Anterior cingulate cortex (tissue), 58 donors: ENCODE measurements around the gene TEX35.
"Not testable (repeated sequence)": the region's sequence is repeated elsewhere in the genome, so short reads cannot be mapped to it uniquely, and the experiment has no call there.

Experiments
- DNase-seq, 58 donors: peaks; one replicate each; lab custom pipeline; 2025; lab: John Stamatoyannopoulos, UW

TEX35 gene

DNA sequence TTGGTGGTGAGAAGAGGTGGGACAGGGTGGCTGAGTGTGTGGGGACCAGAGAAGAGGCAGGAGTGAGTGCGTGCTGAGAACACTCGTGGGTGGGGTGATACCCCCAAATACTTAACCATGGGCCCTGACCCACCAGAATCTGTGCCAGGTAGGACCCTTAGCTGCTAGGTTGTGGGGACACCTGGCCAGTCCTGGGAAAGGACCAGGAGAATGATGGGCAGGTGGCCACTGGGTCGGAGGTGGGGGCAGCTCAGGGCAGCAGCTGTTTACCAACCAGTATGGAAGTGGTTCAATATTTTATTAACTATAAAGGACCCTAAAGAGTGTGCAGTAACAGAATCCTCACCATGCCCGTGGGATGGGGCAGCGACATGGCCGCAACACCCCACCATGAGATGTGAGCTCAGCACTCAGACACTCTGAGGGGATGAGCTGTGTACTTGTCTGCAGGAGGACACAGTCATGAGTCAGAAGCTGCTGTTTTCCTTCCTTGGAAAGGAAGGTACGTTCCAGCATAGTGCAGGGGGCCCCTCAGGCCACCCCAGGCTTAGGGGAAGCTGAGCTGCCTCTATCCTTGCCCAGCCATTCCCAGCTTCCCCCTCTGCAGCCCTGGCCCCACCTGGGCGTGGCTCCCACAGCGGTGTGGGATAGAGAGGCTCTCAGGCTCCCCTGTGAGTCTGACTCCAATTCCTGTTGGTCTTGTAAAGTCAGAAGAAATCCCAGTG is 25.4 kb downstream of the TEX35 start:
- DNase-seq = no peak

GRCh38 chr1:178539291-178539690 is 26.4 kb downstream of the TEX35 start:
- DNase-seq = peak in 1 of 58 donors; percentile 5

DNA sequence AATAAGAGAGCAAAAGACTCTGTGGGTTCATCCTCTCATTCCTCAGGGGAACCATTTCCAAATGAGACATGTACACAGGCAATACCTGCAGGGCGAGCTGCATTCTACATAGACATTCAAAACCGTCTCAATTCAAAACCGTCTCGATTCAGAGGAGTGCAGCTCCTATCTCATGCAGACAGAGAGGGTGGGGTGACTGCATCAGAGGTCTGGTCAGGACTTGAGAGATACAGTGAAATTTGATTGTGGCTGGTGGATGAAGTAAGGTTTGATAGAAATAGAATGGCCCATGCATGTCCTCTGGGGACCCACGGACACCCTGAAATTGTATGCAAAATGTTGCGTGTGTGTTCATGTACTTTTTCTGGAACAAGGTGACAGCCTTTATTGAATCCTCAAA is 27.3 kb downstream of the TEX35 start:
- peak in 1 of 58 donors; percentile 3 for DNase-seq

DNA sequence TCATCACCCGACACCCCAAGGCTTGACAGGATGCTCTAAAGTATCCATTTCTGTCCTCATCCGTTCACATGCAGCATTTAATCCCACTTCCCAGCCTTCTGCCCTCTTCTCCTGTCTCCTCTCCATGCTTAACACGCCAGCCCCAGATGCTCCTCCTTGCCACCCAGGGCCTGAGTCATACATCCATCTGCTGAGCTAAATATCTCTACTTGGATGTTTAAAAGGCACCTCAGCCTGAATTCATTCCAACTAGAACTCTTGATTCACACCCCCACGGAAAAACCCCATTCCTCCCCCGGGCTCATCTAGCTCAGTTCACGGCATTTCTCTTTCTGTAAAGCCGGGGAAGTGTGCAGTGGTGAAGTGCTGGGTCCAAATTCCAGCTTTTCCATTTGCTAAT is 27.7 kb downstream of the TEX35 start:
- peak in 30 of 58 donors; percentile 8 to 72 (median 36) for DNase-seq

- DNase-seq = no peak
Observed at GRCh38 chr1:178541379-178541778, 28.5 kb downstream of the TEX35 start.

DNA sequence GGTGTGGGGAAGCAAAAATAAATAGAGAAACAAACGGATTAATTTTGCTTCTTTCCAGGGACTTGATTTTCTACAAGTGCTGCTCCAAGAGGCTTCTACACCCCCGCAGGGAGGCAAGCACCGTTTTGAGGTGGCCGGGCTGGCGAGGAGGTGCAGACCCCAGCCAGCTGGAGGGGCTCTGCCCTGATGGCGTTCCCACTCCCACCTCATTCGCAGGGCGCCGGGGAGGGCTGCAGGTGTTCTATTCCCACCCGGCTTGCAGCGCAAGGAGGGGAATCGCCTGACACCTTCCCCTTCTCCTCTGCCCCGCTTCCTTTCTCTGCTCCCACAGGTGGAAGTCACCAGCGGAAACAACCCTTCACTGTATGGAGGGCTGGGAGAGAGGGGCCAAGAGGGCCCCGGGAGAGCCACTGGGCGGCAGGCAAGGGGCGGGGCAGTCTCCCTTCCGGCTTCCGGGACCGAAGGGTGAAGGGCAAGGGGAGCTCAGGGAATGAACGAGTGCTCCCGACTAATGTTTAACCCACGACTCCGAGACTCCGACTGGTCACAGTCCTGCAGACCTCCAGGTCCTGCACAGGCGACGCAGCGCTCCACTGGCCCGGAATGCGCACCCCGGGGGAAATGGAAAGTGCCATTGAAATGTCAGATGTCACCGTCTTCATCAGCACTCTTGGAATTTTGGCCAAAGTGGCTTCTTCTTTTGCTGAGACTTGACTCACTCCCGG is 29.1 kb downstream of the TEX35 start:
- DNase-seq = peak in 27 of 58 donors; percentile 20 to 74 (median 51)

- DNase-seq = peak in 57 of 58 donors; percentile 48 to 94 (median 79)
Observed at GRCh38 chr1:178542554-178543289, 29.8 kb downstream of the TEX35 start.

DNA sequence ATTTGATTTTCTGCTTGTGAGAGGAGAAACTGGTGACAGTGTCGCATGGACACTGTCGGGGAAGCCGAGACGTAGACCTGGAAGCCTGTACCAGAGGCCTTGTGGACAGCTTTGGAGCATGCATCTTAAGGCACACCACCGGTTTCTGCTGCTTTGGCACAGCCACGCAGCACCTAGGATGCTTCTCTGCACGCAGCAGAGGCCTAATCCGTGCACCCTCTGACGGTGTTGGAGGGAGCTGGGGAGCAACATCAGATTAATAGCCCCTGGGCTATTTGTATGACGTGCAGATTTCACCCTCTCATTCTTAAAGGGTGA is 30.3 kb downstream of the TEX35 start:
- DNase-seq = peak in 2 of 58 donors; percentile 43 to 68

GRCh38 chr1:178544531-178544930 is 31.6 kb downstream of the TEX35 start:
- no peak for DNase-seq

DNA sequence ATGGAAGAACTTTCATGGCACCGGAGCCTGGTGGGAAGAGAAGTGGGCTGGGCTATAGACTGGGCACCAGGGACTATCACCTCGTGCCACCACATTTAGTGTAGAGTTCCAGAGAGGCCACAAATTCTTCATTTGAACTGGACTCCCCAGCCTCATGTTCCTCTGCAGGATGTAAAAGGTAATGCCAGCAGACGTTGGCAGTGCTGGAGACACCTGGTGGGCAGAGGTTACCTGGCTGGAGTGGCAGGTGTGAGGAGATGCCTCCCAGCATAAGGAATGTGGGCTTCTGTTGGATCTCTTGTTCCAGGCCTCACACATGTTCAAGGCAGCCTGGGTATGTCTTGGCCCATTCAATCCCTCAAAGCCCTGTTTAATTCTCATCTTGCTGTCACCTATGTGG is 35.2 kb downstream of the TEX35 start:
- DNase-seq = no peak

- DNase-seq = no peak
Observed at GRCh38 chr1:178551307-178551706, 38.4 kb downstream of the TEX35 start.

GRCh38 chr1:178551940-178552339 is 39.0 kb downstream of the TEX35 start:
- no peak for DNase-seq

GRCh38 chr1:178552856-178553255 is 39.9 kb downstream of the TEX35 start:
- DNase-seq = no peak

GRCh38 chr1:178554351-178554750 is 41.4 kb downstream of the TEX35 start:
- DNase-seq = not testable (repeated sequence)

DNA sequence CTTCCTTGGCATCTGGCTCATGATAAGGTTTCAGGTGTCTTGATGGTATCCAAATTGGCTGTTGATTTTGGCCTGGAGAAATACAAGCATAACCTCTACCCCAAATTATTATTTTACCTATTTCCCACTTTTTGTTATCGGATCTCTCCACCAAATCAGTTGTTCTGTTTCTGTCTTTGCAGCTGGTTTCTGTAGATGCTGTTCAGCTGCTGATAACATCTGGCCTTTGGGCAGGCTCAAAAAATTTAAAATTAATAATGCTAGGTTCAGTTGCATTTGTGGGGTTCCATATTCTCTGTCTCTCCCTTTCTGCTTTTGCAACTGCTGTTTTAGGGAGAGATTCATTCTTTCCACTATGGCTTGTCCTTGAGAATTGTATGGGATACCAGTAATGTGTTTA is 42.7 kb downstream of the TEX35 start:
- not testable (repeated sequence) for DNase-seq

GRCh38 chr1:178558816-178559215 is 45.9 kb downstream of the TEX35 start:
- not testable (repeated sequence) for DNase-seq

GRCh38 chr1:178560871-178561376 is 48.0 kb downstream of the TEX35 start:
- DNase-seq = no peak

- no peak for DNase-seq
Observed at GRCh38 chr1:178563099-178563820, 50.4 kb downstream of the TEX35 start.

GRCh38 chr1:178564086-178564782 is 51.3 kb downstream of the TEX35 start:
- DNase-seq = no peak

DNA sequence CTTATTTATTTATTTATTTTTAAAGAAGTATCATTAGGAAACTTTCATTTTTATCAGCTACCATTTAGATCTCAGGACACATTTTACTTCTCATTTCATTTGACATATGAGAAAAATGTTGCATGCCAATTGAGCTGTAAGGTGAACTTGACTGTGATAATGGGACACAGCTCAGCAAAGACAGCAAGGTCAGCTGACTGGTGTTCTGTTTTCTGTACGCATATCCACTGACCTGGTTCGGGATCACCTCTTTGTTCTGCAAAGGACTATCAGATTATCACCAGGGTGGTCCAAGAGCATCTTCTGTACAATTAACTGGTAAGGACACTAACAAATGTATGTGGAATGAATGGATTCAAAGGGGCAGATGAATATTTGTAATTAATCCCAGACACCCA is 51.9 kb downstream of the TEX35 start:
- no peak for DNase-seq
